NCI-H2171 (cell line): ENCODE measurements around the gene CBX2.
"Not testable (repeated sequence)": the region's sequence is repeated elsewhere in the genome, so short reads cannot be mapped to it uniquely, and the experiment has no call there.

Source experiments
- DNase-seq: peaks from one replicate; lab custom pipeline; 2025; lab: John Stamatoyannopoulos, UW

The CBX2 gene

GRCh38 chr17:79742951-79743476, 34.9 kb upstream of the CBX2 start:
- DNase-seq = no peak

GRCh38 chr17:79743614-79744013, 34.3 kb upstream of the CBX2 start:
- no peak for DNase-seq

GRCh38 chr17:79745641-79746105, 32.3 kb upstream of the CBX2 start:
- no peak for DNase-seq

GRCh38 chr17:79746889-79747507, 30.9 kb upstream of the CBX2 start:
- DNase-seq = no peak

- DNase-seq = peak; percentile 60
Observed at GRCh38 chr17:79747508-79748294, 30.2 kb upstream of the CBX2 start.

GRCh38 chr17:79748295-79749099, 29.5 kb upstream of the CBX2 start:
- no peak for DNase-seq

GRCh38 chr17:79749156-79749815, 28.7 kb upstream of the CBX2 start:
- DNase-seq = peak; percentile 78

- no peak for DNase-seq
Observed at GRCh38 chr17:79749958-79750357, 28.0 kb upstream of the CBX2 start.

- no peak for DNase-seq
Observed at GRCh38 chr17:79750650-79751545, 27.1 kb upstream of the CBX2 start.

- DNase-seq = no peak
Observed at GRCh38 chr17:79752175-79752574, 25.8 kb upstream of the CBX2 start.

- no peak for DNase-seq
Observed at GRCh38 chr17:79754370-79754769, 23.6 kb upstream of the CBX2 start.

- DNase-seq = not testable (repeated sequence)
Observed at GRCh38 chr17:79754903-79755302, 23.0 kb upstream of the CBX2 start.

GRCh38 chr17:79755591-79755990, 22.4 kb upstream of the CBX2 start:
- no peak for DNase-seq

GRCh38 chr17:79757140-79757745, 20.7 kb upstream of the CBX2 start:
- DNase-seq = no peak

- no peak for DNase-seq
Observed at GRCh38 chr17:79758271-79758670, 19.7 kb upstream of the CBX2 start.

- no peak for DNase-seq
Observed at GRCh38 chr17:79760197-79760906, 17.6 kb upstream of the CBX2 start.

GRCh38 chr17:79761894-79762589, 15.9 kb upstream of the CBX2 start:
- peak; percentile 80 for DNase-seq

- no peak for DNase-seq
Observed at GRCh38 chr17:79765708-79766107, 12.2 kb upstream of the CBX2 start.
